ENCODE measurements around the gene ZNF682.
A peak's percentile ranks its signal among the peaks of the same experiment; 100 is the strongest.
"Not testable (repeated sequence)": the region's sequence is repeated elsewhere in the genome, so short reads cannot be mapped to it uniquely, and the experiment has no call there.

Gene ZNF682
- 6.3 to 9.2 (median 6.6) reads per million in 3 donors for total RNA-seq

DNA sequence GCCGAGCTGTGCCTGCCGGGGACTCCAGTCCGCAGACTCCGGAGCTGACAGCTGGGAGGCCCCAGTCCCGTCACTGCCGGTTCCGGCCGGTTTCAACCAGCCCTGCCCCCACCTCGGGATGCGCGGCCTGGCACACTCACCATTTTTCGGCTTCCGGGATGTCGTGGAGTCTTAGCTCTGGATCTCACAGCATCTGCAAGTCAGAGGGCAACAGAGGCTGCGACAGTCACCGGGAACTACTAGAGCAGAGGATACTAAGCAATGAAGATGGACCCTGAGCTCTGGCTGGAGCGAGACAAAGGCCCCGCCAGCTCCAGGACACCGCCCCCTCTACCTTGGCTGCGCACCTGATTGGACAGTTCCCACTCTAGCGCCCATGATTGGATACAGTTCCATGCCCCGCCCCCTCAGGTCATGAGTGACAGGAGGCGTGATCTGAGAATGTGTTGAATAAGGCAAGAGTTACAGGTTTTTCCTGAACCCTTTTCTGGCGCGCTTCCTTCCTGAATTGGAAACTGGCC, at the start of gene ZNF682:
Gene ZNF682, minus strand, starts transcription at position 303 of the 521 bp plus-strand sequence. Its CDS starts 160 bp downstream, at position 143.
- peak within 1 kb of the TSS; percentile 70 for H3K27ac ChIP-seq (ENCODE audit: insufficient read depth, low read length, poor library complexity, severe bottlenecking)

DNA sequence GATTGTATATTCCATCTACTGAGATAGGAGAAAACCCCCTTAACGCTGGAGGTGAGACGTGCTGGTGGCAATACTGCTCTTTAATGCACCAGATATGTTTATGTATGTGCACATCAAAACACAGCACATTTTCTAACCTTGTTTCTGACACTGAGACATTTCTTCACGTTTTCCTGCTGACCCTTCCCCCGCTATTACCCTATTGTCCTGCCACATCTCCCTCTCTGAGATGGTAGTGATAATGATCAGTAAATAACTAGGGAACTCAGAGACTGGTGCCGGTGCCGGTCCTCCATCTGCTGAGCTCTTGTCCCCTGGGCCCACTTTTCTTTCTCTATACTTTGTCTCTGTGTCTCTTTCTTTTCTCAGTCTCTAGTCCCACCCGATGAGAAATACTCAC, 43.6 kb upstream of the ZNF682 start:
- not testable (repeated sequence) for H3K36me3 ChIP-seq (ENCODE audit: control insufficient read depth, insufficient read depth, low read length); DNase-seq; H3K9me3 ChIP-seq (ENCODE audit: control insufficient read depth, low read length); H3K4me3 ChIP-seq (ENCODE audit: insufficient read depth, low read depth, low read length, poor library complexity, severe bottlenecking); H3K4me1 ChIP-seq (ENCODE audit: control insufficient read depth, insufficient read depth, low read length, poor library complexity, severe bottlenecking); H3K27ac ChIP-seq (ENCODE audit: insufficient read depth, low read length, poor library complexity, severe bottlenecking); H3K27me3 ChIP-seq (replicated peaks; ENCODE audit: control insufficient read depth, insufficient read depth, low read length, poor library complexity, severe bottlenecking)

More for the DNA sequence above, at the start of gene ZNF682:
- no peaks in the 10 kb centered on the region for H3K4me1 ChIP-seq (ENCODE audit: control insufficient read depth, insufficient read depth, low read length, poor library complexity, severe bottlenecking)
- peak within 1 kb of the TSS; percentile 93 for H3K4me3 ChIP-seq (ENCODE audit: insufficient read depth, low read depth, low read length, poor library complexity, severe bottlenecking)
- H3K9me3 ChIP-seq (ENCODE audit: control insufficient read depth, low read length), result no peaks in the 10 kb centered on the region
- H3K36me3 ChIP-seq (ENCODE audit: control insufficient read depth, insufficient read depth, low read length), result no peaks in the 10 kb centered on the region
- H3K27me3 ChIP-seq (replicated peaks; ENCODE audit: control insufficient read depth, insufficient read depth, low read length, poor library complexity, severe bottlenecking), result no peaks in the 10 kb centered on the region
- DNase-seq, result peak; percentile 84 to 92 (median 90)

DNA sequence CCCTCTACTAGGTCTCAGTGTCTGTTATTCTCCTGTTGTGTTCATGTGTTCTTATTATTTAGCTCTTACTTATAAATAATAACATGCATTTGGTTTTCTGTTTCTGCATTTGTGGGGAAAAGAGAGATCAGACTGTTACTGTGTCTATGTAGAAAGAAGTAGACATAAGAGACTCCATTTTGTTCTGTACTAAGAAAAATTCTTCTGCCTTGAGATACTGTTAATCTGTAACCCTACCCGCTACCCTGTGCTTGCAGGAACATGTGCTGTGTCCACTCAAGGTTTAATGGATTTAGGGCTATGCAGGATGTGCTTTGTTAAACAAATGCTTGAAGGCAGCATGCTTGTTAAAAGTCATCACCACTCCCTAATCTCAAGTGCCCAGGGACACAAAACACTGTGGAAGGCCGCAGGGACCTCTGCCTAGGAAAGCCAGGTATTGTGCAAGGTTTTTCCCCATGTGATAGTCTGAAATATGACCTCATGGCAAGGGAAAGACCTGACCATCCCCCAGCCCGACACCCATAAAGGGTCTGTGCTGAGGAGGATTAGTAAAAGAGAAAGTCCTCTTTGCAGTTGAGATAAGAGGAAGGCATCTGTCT, 43.0 kb upstream of the ZNF682 start:
- H3K27me3 ChIP-seq (replicated peaks; ENCODE audit: control insufficient read depth, insufficient read depth, low read length, poor library complexity, severe bottlenecking); DNase-seq; H3K36me3 ChIP-seq (ENCODE audit: control insufficient read depth, insufficient read depth, low read length); H3K27ac ChIP-seq (ENCODE audit: insufficient read depth, low read length, poor library complexity, severe bottlenecking); H3K9me3 ChIP-seq (ENCODE audit: control insufficient read depth, low read length); H3K4me1 ChIP-seq (ENCODE audit: control insufficient read depth, insufficient read depth, low read length, poor library complexity, severe bottlenecking); H3K4me3 ChIP-seq (ENCODE audit: insufficient read depth, low read depth, low read length, poor library complexity, severe bottlenecking): not testable (repeated sequence)

DNA sequence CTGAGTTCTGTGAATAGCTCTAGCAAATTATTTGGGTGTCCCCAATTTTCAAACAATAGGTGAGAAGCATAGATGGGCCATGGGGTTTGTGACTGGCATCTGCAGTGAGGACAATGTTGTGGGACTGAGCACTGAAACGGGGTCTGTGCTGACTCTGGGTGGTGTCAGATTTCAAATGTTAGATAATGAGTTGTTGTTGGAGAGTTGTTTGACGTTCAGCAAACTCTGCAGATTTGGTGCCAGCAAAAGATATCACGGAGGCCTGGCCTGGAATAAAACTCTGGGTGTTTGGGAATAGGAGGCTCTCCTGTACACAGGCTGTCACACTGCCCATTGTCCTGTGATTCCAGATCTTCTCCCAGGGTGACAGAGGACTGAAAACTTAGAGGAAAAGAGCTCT, 41.4 kb upstream of the ZNF682 start:
- Histone ChIP-seq H3K4me3 (ENCODE audit: insufficient read depth, low read depth, low read length, poor library complexity, severe bottlenecking) (no peak overlapping the region), H3K27me3 (replicated peaks; ENCODE audit: control insufficient read depth, insufficient read depth, low read length, poor library complexity, severe bottlenecking) (no peaks in the 10 kb centered on the region), H3K9me3 (ENCODE audit: control insufficient read depth, low read length) (no peaks in the 10 kb centered on the region), H3K4me1 (ENCODE audit: control insufficient read depth, insufficient read depth, low read length, poor library complexity, severe bottlenecking) (peaks cover 8% of the 10 kb centered on the region), H3K27ac (ENCODE audit: insufficient read depth, low read length, poor library complexity, severe bottlenecking) (no peak overlapping the region), H3K36me3 (ENCODE audit: control insufficient read depth, insufficient read depth, low read length) (no peaks in the 10 kb centered on the region)
- no peak for DNase-seq

DNA sequence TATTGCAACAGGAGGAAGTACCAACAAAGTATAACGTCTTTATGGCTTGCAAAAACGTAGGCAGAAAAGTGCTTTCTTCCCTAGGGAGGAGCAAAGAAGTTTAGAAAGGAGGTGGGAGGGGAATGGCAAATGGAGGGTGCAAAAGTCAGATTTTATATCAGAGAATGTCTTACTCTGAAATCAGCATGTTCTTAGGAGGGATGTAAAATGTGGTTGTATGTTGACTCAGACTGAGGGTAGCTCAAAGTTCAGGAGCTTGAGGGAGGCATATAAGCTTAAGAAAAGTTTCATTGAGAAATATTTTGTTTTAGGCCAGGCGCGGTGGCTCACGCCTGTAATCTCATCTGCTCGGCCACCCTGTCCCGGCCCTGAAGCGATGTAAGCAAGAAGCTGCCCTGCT, 40.2 kb upstream of the ZNF682 start:
- DNase-seq, result no peak
- Histone ChIP-seq H3K27ac (ENCODE audit: insufficient read depth, low read length, poor library complexity, severe bottlenecking) (no peak overlapping the region), H3K4me1 (ENCODE audit: control insufficient read depth, insufficient read depth, low read length, poor library complexity, severe bottlenecking) (peaks cover 8% of the 10 kb centered on the region), H3K4me3 (ENCODE audit: insufficient read depth, low read depth, low read length, poor library complexity, severe bottlenecking) (no peak overlapping the region), H3K9me3 (ENCODE audit: control insufficient read depth, low read length) (no peaks in the 10 kb centered on the region), H3K27me3 (replicated peaks; ENCODE audit: control insufficient read depth, insufficient read depth, low read length, poor library complexity, severe bottlenecking) (no peaks in the 10 kb centered on the region), H3K36me3 (ENCODE audit: control insufficient read depth, insufficient read depth, low read length) (no peaks in the 10 kb centered on the region)

DNA sequence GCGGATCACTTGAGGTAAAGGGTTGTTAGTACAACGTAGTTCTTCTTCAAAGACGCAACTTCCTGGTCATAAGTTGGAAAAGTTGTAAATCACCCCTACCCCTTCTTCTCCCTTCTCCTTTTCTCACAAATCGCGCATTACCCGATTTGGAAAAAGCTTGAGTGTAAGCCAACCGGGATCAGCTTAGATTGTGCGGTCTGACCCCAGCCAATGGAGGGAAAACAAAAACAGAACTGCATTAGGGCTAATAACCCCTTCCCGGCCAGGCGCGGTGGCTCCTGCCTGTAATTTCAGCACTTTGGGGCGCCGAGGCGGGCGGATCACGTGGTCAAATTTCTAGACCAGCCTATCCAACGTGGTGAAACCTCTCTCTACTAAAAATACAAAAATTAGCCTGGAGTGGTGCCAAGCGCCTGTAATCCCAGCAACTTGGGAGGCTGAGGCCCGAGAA, 39.3 kb upstream of the ZNF682 start:
- Histone ChIP-seq H3K4me1 (ENCODE audit: control insufficient read depth, insufficient read depth, low read length, poor library complexity, severe bottlenecking) (peaks cover 8% of the 10 kb centered on the region), H3K4me3 (ENCODE audit: insufficient read depth, low read depth, low read length, poor library complexity, severe bottlenecking) (peak overlapping the region; percentile 57), H3K36me3 (ENCODE audit: control insufficient read depth, insufficient read depth, low read length) (no peaks in the 10 kb centered on the region), H3K27me3 (replicated peaks; ENCODE audit: control insufficient read depth, insufficient read depth, low read length, poor library complexity, severe bottlenecking) (no peaks in the 10 kb centered on the region), H3K9me3 (ENCODE audit: control insufficient read depth, low read length) (no peaks in the 10 kb centered on the region), H3K27ac (ENCODE audit: insufficient read depth, low read length, poor library complexity, severe bottlenecking) (no peak overlapping the region)
- no peak for DNase-seq

DNA sequence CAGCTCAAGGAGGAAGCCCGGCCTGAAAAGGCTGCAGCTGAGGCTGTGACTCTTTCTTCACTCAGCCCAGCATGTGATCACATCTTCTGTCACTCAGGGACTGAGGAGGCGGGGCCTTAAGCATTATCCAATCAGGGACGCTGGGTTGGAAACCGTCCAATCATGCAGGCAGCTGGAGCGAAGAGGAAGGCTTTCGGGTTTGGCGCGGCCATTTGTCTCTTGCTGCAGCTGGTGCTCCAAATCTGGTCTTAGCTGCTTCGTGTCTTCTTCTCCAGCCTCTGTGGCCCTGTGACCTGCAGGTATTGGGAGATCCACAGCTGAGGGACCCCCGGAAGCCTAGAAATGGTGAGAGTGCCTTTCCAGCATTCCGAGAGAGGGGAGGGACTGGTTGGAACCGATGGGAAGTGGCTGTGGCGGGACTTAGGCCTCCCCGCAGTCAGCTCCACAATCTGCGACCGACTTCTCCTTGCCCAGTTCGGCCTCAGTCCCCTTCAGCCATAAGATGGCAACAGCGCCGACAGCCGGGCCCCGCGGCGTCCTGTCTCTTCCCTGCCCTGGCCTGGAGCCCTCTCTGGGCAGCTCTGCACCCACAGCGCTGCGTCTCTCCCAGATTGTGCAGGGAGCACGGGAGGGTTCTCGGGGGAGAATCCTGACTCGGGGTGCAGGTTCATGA, 38.6 kb upstream of the ZNF682 start, which contains the start of gene ZNF90:
Gene ZNF90, plus strand, starts transcription at position 210 of the 673 bp plus-strand sequence. Its CDS starts 133 bp downstream, at position 343.
- Histone ChIP-seq H3K27ac (ENCODE audit: insufficient read depth, low read length, poor library complexity, severe bottlenecking) (no peak within 1 kb of the TSS), H3K4me1 (ENCODE audit: control insufficient read depth, insufficient read depth, low read length, poor library complexity, severe bottlenecking) (peaks cover 8% of the 10 kb centered on the region), H3K9me3 (ENCODE audit: control insufficient read depth, low read length) (no peaks in the 10 kb centered on the region), H3K27me3 (replicated peaks; ENCODE audit: control insufficient read depth, insufficient read depth, low read length, poor library complexity, severe bottlenecking) (no peaks in the 10 kb centered on the region), H3K4me3 (ENCODE audit: insufficient read depth, low read depth, low read length, poor library complexity, severe bottlenecking) (peak within 1 kb of the TSS; percentile 57), H3K36me3 (ENCODE audit: control insufficient read depth, insufficient read depth, low read length) (no peaks in the 10 kb centered on the region)
- peak; percentile 65 to 84 (median 81) for DNase-seq

DNA sequence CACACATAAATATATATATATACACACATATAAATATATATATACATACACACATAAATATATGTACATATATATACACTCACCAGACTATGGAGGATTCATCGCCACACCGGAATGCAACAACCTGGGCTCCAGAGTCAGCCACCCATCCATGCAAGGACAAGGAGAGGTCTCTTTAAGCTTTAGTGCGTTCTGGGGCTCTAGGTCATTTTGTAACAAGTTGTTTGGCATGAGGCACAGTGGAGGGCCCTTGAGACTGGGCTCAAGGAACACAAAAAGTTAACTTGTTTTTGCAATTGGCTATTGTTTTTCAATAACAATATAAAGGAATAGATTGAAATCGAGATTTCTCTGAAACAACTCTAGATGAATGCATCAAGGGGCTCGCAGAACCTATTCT, 33.6 kb upstream of the ZNF682 start:
- H3K9me3 ChIP-seq (ENCODE audit: control insufficient read depth, low read length), result no peaks in the 10 kb centered on the region
- H3K36me3 ChIP-seq (ENCODE audit: control insufficient read depth, insufficient read depth, low read length), result no peaks in the 10 kb centered on the region
- peaks cover 1% of the 10 kb centered on the region for H3K27me3 ChIP-seq (replicated peaks; ENCODE audit: control insufficient read depth, insufficient read depth, low read length, poor library complexity, severe bottlenecking)
- DNase-seq, result no peak
- no peak overlapping the region for H3K27ac ChIP-seq (ENCODE audit: insufficient read depth, low read length, poor library complexity, severe bottlenecking)
- H3K4me1 ChIP-seq (ENCODE audit: control insufficient read depth, insufficient read depth, low read length, poor library complexity, severe bottlenecking), result no peaks in the 10 kb centered on the region
- H3K4me3 ChIP-seq (ENCODE audit: insufficient read depth, low read depth, low read length, poor library complexity, severe bottlenecking), result no peak overlapping the region

DNA sequence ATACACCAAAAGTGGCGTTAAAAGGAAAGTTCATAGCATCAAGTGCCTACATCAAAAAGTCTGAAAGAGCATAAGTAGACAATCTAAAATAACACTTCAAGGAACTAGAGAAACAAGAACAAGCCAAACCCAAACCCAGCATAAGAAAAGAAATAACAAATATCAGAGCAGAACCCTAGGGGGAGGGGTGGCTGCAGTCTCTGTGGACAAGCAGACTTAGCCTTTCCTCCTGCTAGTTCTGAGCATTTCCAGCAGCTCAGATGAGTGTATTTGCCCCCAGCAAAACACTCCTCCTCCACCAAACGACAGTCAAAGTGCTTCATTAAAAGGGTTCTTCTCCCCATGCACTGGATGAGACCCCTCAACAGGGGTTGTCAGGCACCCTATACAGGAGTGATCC, 31.4 kb upstream of the ZNF682 start:
- no peak overlapping the region for H3K4me3 ChIP-seq (ENCODE audit: insufficient read depth, low read depth, low read length, poor library complexity, severe bottlenecking)
- H3K4me1 ChIP-seq (ENCODE audit: control insufficient read depth, insufficient read depth, low read length, poor library complexity, severe bottlenecking), result no peaks in the 10 kb centered on the region
- peaks cover 6% of the 10 kb centered on the region for H3K27me3 ChIP-seq (replicated peaks; ENCODE audit: control insufficient read depth, insufficient read depth, low read length, poor library complexity, severe bottlenecking)
- H3K27ac ChIP-seq (ENCODE audit: insufficient read depth, low read length, poor library complexity, severe bottlenecking), result no peak overlapping the region
- no peak for DNase-seq
- no peaks in the 10 kb centered on the region for H3K9me3 ChIP-seq (ENCODE audit: control insufficient read depth, low read length)
- H3K36me3 ChIP-seq (ENCODE audit: control insufficient read depth, insufficient read depth, low read length), result no peaks in the 10 kb centered on the region

DNA sequence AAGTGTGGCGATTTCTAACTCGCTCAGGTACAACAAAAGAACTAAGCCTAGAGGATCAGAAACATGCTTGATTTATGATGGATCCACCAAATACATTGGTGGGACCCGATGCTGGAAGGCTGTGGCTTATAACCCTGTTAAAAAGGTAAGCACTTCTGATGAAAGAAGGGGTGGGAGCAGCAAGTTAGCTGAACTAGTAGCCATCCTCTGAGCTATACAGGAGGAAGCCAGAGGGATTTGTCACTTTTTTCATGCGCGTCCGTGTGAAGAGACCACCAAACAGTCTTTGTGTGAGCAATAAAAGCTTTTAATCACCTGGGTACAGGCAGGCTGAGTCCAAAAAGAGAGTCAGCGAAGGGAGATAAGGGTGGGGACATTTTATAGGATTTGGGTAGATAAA, 29.3 kb upstream of the ZNF682 start:
- not testable (repeated sequence) for H3K9me3 ChIP-seq (ENCODE audit: control insufficient read depth, low read length); H3K27ac ChIP-seq (ENCODE audit: insufficient read depth, low read length, poor library complexity, severe bottlenecking); H3K4me1 ChIP-seq (ENCODE audit: control insufficient read depth, insufficient read depth, low read length, poor library complexity, severe bottlenecking); H3K36me3 ChIP-seq (ENCODE audit: control insufficient read depth, insufficient read depth, low read length); H3K27me3 ChIP-seq (replicated peaks; ENCODE audit: control insufficient read depth, insufficient read depth, low read length, poor library complexity, severe bottlenecking); DNase-seq; H3K4me3 ChIP-seq (ENCODE audit: insufficient read depth, low read depth, low read length, poor library complexity, severe bottlenecking)
